Endometrial microvascular endothelial cells (primary cell): ENCODE measurements around the gene C4B. TPM values are rescaled to one million over a fixed set of nuclear protein-coding genes. Genes with fewer than 3 reads are reported as not detected.
"Not testable (repeated sequence)": the region's sequence is repeated elsewhere in the genome, so short reads cannot be mapped to it uniquely, and the experiment has no call there.

Experiments
- in situ Hi-C: cut with HindIII; loops from 2 replicates; pipeline ENCODE4 v1.10.0; 2017; ENCODE audit warnings: low sequenced_read_pairs, low pct_unique_long_range_greater_than_20kb; ENCODE audit errors: inconsistent ontology term
- total RNA-seq: library from RNA; depleted of rRNA; stranded (reverse); fragments of >200 nt; gene quantifications from one replicate; pipeline ENCODE4 v1.2.3, GENCODE V29; 2015; ENCODE audit errors: inconsistent ontology term

C4B gene
- total RNA-seq, 1 donor from 2014 or later, result 1.1 TPM

GRCh38 chr6:32012941-32013617 lies 1.5 kb upstream of the C4B start:
- in situ Hi-C loops, result not testable (repeated sequence)

- in situ Hi-C loops, result not testable (repeated sequence)
Measured at GRCh38 chr6:32013738-32014137, 857 bp upstream of the C4B start.

GRCh38 chr6:32022100-32022499 lies 7.5 kb downstream of the C4B start:
- in situ Hi-C loops, result not testable (repeated sequence)

- in situ Hi-C loops, result not testable (repeated sequence)
Measured at GRCh38 chr6:32028631-32029030, 14.0 kb downstream of the C4B start.

DNA sequence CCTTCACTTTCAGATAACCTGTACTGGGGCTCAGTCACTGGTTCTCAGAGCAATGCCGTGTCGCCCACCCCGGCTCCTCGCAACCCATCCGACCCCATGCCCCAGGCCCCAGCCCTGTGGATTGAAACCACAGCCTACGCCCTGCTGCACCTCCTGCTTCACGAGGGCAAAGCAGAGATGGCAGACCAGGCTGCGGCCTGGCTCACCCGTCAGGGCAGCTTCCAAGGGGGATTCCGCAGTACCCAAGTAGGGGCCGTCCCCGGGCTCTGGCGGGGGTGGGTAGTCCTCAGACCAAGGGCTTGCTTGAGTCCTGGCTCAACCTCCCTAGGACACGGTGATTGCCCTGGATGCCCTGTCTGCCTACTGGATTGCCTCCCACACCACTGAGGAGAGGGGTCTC lies 15.0 kb downstream of the C4B start:
- in situ Hi-C loops, result not testable (repeated sequence)

DNA sequence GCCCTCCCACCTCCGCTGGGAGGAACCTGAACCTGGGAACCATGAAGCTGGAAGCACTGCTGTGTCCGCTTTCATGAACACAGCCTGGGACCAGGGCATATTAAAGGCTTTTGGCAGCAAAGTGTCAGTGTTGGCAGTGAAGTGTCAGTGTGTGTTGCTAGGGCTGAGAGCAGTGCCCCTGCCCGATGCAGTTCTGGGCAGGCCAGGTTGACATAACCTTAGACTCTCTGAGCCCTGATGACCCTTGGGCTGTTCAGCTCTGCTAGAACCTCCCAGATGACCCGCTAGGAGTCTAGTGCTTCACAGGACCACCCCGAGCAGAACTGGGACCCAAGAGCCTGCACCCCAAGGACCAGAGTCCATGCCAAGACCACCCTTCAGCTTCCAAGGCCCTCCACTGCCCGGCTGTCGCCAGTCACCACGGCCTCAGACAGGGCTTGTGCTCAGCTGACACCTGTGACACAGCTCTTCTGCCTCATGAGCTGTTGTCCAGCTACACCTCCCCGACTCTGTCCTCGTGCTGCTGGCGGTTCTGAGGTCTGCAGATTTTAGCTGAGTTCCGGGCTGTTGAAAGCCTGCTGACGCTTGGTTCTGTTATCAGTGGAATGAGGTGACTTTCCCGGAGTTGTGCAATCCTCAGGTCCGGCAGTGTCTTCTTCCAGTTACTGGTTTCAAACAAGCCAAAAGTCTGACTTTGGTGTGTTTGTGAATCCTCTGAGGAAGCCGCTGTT lies 20.9 kb downstream of the C4B start:
- in situ Hi-C loops, result not testable (repeated sequence)

DNA sequence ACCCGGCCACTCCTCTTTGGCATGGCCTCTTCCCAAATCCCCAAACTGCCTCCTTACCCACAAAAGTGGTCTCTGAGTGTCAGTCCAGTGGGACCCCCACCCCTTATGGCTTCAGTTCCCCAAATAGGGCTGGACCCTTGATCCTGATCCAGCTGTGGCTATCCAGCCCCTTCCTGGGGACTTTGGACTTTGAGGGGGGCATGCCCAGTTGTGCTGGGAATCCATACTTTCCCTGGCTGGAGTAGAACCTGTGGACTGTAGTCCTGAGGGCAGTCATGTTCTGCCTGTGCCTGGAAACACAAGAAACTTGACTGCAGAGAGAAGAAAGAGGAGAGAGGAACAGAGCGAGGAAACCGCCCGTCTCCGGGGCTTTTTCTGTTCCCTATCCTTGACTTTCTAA lies 22.5 kb downstream of the C4B start:
- in situ Hi-C loops, result not testable (repeated sequence)

DNA sequence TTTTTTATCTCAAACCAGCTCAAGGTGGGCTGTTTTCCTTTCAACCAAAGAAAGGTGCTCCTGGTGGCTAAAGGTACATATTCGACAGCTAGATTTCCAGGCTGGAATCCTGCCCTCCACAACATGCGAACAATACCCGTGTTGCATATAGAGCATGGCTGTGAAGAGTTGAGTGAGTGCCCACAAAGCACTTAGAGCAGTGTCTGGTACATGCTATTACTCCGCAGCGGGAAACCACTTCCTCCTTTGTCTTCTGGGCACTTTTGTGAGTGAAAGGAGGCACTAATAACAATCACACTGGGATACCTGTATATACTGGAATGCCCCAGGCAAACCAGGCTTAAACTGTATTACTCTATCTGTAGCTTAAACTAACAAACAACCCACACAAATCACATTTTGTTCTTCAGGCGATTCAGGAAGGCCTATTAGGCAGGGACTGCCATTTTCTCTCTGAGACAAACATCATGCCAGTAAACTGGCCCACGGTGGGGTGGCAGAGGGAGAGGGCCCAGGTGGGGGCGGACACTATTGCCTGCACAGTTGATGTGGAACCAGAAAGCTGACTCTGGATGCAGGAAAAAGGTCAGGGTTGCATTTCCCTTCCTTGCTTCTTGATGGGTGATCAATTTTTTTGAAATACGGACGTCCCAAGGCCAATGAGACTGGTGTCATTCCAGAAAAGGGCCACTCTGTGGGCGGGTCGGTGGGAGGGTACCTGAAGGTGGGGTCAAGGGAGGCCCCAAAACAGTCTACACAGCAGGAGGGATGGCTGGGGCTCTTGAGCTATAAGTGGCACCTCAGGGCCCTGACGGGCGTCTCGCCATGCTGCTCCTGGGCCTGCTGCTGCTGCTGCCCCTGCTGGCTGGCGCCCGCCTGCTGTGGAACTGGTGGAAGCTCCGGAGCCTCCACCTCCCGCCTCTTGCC lies 23.3 kb downstream of the C4B start, which contains the start of gene CYP21A2:
TSS of gene CYP21A2 (plus strand) at position 818 of the 927 bp plus-strand sequence. CDS start at position 826, 8 bp downstream.
- in situ Hi-C loops, result not testable (repeated sequence)

DNA sequence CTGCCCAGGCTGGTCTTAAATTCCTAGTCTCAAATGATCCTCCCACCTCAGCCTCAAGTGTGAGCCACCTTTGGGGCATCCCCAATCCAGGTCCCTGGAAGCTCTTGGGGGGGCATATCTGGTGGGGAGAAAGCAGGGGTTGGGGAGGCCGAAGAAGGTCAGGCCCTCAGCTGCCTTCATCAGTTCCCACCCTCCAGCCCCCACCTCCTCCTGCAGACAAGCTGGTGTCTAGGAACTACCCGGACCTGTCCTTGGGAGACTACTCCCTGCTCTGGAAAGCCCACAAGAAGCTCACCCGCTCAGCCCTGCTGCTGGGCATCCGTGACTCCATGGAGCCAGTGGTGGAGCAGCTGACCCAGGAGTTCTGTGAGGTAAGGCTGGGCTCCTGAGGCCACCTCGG lies 24.3 kb downstream of the C4B start:
- in situ Hi-C loops, result not testable (repeated sequence)

GRCh38 chr6:32039321-32040274 lies 25.0 kb downstream of the C4B start:
- in situ Hi-C loops, result not testable (repeated sequence)

GRCh38 chr6:32040299-32041049 lies 25.9 kb downstream of the C4B start:
- in situ Hi-C loops, result not testable (repeated sequence)

DNA sequence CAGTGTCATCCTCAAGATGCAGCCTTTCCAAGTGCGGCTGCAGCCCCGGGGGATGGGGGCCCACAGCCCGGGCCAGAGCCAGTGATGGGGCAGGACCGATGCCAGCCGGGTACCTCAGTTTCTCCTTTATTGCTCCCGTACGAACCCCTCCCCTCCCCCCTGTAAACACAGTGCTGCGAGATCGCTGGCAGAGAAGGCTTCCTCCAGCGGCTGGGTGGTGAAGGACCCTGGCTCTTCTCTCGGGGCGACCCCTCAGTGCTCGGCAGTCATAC lies 26.4 kb downstream of the C4B start:
- in situ Hi-C loops, result not testable (repeated sequence)

- in situ Hi-C loops, result not testable (repeated sequence)
Measured at GRCh38 chr6:32041385-32041784, 26.8 kb downstream of the C4B start.

GRCh38 chr6:32042276-32042675 lies 27.7 kb downstream of the C4B start:
- in situ Hi-C loops, result not testable (repeated sequence)

DNA sequence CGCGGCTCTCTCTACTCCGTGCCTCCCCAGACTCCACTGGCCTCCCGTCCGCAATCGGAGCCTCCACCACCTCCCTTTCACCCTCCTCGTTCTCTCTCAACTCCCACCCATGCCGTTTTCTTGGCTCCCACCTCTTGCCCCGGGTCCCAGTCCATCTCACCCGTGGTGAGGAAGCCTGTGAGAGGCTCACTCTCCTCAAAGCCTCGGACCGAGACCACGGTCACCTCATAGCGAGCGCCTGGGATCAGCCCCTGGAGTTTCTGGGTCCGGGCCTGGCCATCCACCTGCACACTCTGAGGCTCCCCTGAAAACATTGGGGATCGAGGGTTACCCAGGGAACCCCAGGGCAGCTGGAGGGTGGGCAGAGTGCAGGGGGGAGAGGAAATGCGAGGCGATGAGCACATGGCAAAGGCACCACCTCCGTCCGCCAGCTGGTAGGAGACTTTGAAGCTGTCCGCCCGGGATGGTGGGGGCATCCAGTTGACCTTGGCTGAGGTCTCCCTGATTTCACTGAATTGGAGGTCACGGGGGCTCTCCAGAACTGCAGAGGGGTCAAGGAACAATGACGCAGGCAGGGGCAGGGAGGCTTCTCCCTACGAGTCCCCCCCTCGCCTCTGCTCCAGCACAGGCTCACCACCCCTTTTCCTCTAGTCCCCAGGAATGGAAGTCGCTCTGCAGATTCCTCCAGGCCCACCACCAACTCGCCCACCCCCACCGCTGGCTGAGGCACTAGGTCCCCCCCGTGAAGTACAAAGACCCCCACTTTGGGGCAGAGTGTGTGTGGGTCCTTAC lies 29.2 kb downstream of the C4B start:
- in situ Hi-C loops, result not testable (repeated sequence)

DNA sequence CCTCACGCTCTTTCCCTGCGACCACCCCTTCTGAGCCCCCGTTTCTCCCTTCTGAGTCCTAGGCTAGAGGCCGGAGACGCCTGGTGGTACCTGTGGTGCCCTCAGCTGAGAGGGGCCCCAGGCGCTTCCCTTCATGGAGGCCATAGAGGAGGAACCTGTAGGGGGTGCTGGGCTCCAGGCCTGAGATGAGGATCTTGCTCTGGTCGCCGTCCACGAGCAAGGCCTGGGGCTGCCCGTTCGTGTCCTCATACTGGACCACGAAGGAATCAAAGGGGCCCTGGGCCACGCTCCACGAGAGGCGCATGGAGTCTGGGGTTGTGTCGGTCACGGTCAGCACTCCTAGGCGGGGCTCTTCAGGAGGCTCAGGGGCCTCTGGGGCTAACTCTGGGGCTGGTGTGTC lies 30.3 kb downstream of the C4B start:
- in situ Hi-C loops, result not testable (repeated sequence)

DNA sequence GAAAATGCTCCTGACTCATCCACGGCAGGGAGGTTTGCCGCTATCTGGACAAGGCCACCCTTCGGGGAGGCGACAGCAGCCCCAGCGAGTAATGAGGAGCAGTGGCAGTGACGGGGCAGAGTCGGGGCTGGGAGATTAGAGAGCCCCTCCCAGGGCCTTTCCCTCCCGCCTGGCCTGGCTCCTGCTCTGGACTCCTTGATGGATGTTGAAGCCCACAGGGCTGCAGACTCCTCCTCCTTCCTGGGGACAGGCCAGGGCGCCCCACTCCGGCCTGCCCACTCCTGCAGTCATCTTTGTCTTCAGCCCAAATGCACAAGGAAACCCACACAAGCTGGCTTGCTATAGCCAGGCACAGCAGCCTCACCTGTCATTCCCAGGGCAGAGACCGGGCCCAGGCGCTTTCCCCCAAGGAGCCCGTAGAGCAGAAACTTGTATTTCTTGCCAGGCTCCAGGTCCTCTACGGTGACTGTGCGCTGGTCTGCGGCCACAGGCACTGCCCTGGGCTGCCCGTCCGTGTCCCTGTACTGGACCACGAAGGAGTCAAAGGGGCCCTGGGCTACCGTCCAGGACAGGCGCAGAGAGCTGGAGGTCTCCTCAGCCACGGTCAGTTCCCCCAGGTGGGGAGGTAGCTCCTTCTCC lies 31.3 kb downstream of the C4B start:
- in situ Hi-C loops, result no loop called here
